ENCODE data around the gene CORO7. TPM values are rescaled to one million over a fixed set of nuclear protein-coding genes. Genes with fewer than 3 reads are reported as not detected.

The CORO7 gene
- total RNA-seq, 4 donors from 2014 or later = 11.0 to 38.9 (median 17.8) TPM

DNA sequence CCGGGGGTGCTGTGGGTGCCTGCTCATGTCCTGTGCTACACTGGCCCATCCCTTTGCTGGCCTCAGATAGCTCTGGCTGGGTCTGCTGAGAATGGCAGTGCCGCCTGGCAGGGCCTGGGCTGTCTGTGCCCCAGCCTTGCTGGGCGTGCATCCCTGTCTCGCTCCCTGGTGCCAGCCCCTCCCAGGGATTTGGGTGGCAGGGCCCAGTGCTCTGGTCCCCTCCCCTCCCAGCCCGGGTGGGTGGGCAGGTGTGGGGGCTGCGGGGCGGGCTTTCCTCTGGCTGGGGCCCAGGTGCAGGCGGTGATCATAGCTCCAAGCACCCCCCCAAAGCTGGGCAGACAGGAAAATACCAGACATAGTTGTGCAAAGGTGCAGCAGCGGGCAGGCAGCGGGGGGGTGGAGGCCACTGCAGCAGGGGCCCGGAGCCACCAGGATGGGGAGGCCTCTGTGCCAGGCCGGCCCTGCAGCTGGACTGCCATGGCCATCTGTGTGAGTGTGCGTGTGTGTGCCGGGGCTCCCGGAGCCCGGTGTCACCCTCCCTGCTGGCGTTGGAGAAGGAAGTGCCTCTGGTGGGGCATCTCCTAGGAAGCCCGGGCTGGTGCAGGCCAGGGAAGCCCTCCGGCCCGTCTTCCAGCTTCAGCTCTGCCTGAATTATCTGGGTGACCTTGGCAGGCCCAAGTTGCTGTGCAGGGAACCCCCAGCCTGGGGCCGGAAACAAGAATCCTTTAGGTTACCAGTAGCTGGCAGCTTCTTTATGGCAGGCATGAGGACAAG, 93.1 kb downstream of the CORO7 start:
- Histone ChIP-seq H3K9me3 (no peaks in the 10 kb centered on the region), H3K36me3 (no peaks in the 10 kb centered on the region), H3K27ac (peak overlapping the region; percentile 11 to 100 (median 98)), H3K4me1 (peaks cover 3 to 100% (median 80%) of the 10 kb centered on the region in 3 donors), H3K27me3 (no peaks in the 10 kb centered on the region), H3K4me3 (peak overlapping the region in 1 of 2 donors; percentile 19)
- TF ChIP-seq POLR2AphosphoS5 (IDR thresholded peaks at IDR 0.05) (no peak), EP300 (IDR thresholded peaks at IDR 0.05) (no peak), CTCF (IDR thresholded peaks at IDR 0.05) (no peak), POLR2A (IDR thresholded peaks at IDR 0.05) (no peak)
- no CpG with 5 or more reads among the region's 21 CpGs for WGBS, 2 donors (ENCODE audit: low coverage in 1 of 2)
- no peak for ATAC-seq

DNA sequence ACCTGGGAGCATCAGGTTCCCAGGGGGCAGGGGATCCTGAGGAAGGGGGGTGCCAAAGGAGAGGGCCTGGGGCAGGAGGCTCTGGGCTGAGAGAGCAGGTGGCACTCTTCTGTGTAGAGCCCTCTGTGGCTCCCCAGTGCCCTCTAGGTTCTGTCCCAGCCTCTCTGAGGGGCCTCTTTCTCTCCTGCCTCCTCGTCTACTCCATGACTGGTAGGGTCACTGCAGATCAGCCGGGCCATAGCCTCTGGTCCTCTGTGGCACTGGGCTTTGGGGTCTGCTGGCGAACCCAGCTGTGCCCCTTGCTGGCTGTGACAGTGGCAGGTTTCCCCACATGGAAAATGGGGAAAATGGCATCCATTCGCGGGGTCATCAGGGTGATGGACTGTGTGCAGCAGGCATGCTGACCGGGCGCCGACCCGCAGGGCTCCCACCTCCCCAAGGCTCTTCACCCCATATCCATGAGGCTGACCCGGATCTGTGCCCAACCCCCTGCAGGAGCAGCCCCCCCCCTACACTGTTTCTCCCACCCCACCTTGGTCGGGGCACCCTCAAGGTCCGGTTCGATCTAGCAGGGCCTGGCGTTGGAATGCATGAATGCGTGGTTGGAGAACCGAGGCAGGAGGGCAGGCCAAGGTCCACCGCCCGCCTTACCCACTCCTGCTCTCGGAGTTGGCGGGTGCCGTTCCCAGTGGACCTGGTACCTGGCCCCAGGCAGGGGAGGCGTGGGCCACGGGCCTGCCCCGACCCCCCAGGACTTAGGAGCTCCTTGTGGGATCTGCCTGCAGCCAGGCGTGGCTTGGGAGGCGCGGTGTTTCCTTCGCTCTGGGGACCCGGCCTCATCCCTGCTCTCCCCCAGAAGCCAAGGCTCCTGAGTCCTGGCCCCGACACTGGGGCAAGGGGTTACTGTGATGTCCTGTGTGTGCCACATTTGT, 94.0 kb downstream of the CORO7 start:
- H3K4me1 ChIP-seq = peaks cover 3 to 100% (median 80%) of the 10 kb centered on the region in 3 donors
- WGBS, 2 donors (ENCODE audit: low coverage in 1 of 2) = no CpG with 5 or more reads among the region's 30 CpGs

GRCh38 chr16:4321286-4322120, 94.9 kb downstream of the CORO7 start:
- H3K9me3 ChIP-seq = no peaks in the 10 kb centered on the region
- ATAC-seq = no peak
- peaks cover 3 to 100% (median 79%) of the 10 kb centered on the region in 3 donors for H3K4me1 ChIP-seq
- peak overlapping the region in 3 of 4 donors; percentile 98 to 100 (median 98) for H3K27ac ChIP-seq
- H3K36me3 ChIP-seq = no peaks in the 10 kb centered on the region
- H3K4me3 ChIP-seq = no peak overlapping the region
- 78% methylated on average over 7 of the region's 19 CpGs; no CpG with 5 or more reads in 1 of the 2 donors for WGBS, 2 donors (ENCODE audit: low coverage in 1 of 2)
- TF ChIP-seq POLR2A (IDR thresholded peaks at IDR 0.05) (no peak), POLR2AphosphoS5 (IDR thresholded peaks at IDR 0.05) (no peak), CTCF (IDR thresholded peaks at IDR 0.05) (no peak), EP300 (IDR thresholded peaks at IDR 0.05) (no peak)
- no peaks in the 10 kb centered on the region for H3K27me3 ChIP-seq

More for the DNA sequence above, 94.0 kb downstream of the CORO7 start:
- Histone ChIP-seq H3K4me3 (no peak overlapping the region), H3K36me3 (no peaks in the 10 kb centered on the region), H3K9me3 (no peaks in the 10 kb centered on the region), H3K27ac (peak overlapping the region in 3 of 4 donors; percentile 98 to 100 (median 98)), H3K27me3 (no peaks in the 10 kb centered on the region)
- ATAC-seq = no peak
- TF ChIP-seq EP300 (IDR thresholded peaks at IDR 0.05) = no peak
- no peak for TF ChIP-seq CTCF (IDR thresholded peaks at IDR 0.05)
- no peak for TF ChIP-seq POLR2AphosphoS5 (IDR thresholded peaks at IDR 0.05)
- TF ChIP-seq POLR2A (IDR thresholded peaks at IDR 0.05) = no peak

- H3K4me1 ChIP-seq = peaks cover 3 to 96% (median 79%) of the 10 kb centered on the region in 3 donors
- no peak overlapping the region for H3K4me3 ChIP-seq
- H3K9me3 ChIP-seq = no peaks in the 10 kb centered on the region
- peak overlapping the region in 3 of 4 donors; percentile 98 to 100 (median 98) for H3K27ac ChIP-seq
- TF ChIP-seq POLR2AphosphoS5 (IDR thresholded peaks at IDR 0.05) (no peak), CTCF (IDR thresholded peaks at IDR 0.05) (no peak)
- H3K36me3 ChIP-seq = no peaks in the 10 kb centered on the region
- no peak for ATAC-seq
- 8% methylated on average over 2 of the region's 16 CpGs; no CpG with 5 or more reads in 1 of the 2 donors for WGBS, 2 donors (ENCODE audit: low coverage in 1 of 2)
- H3K27me3 ChIP-seq = no peaks in the 10 kb centered on the region
These were observed 95.7 kb downstream of the CORO7 start for GRCh38 chr16:4320571-4321137.

Data from gastroesophageal sphincter (tissue), 4 donors.